Measurements from ENCODE around the gene CHAF1B. TPM values are rescaled to one million over a fixed set of nuclear protein-coding genes. Genes with fewer than 3 reads are reported as not detected.

The CHAF1B gene
- total and polyA plus RNA-seq, 10 of the 15 experiments (the other 5 are each of a cell fraction or from before 2014, with no cell fraction given): 5.9 to 31.5 (median 17.3) TPM

Small RNA genes lying within 50 kb of the gene (small RNA-seq; reads per million reads assigned to genes)
- gene ATP5MFP1: not detected

Other genes with a start within 250 kb of the CHAF1B start
- gene DOP1B, start 228.6 kb upstream of the CHAF1B start, total RNA-seq (2014; rRNA removed): 3.5 and 4.0 TPM in 2 replicates
- gene DOP1B, start 228.6 kb upstream of the CHAF1B start, total RNA-seq (2014; rRNA removed; fragmentation: Illumina TruSeq; extraction: Trizol): 3.8 and 4.3 TPM in 2 replicates
- gene DOP1B, start 228.6 kb upstream of the CHAF1B start, total RNA-seq (2021): 11.0 and 12.2 TPM in 2 replicates
- gene DOP1B, start 228.6 kb upstream of the CHAF1B start, polyA plus RNA-seq (2011; rRNA removed): 1.2 and 1.6 TPM in 2 replicates
- gene DOP1B, start 228.6 kb upstream of the CHAF1B start, polyA plus RNA-seq (2014; fragmentation: Illumina TruSeq; extraction: Trizol): 6.0 and 6.6 TPM in 2 replicates
- 1 to 10 TPM; 1.2 to 1.3 TPM for gene DOP1B, start 228.6 kb upstream of the CHAF1B start, polyA plus RNA-seq (2014; fragmentation: Nextera tagmentation; extraction: Ambion mirVana)
- 4.7 and 4.8 TPM in 2 replicates for gene DOP1B, start 228.6 kb upstream of the CHAF1B start, polyA plus RNA-seq (2014; rRNA removed)
- gene DOP1B, start 228.6 kb upstream of the CHAF1B start, polyA plus RNA-seq (2016; fragmentation: Nextera tagmentation; extraction: Ambion mirVana): 1 to 10 TPM; 5.6 to 6.3 TPM
- gene MORC3, start 65.2 kb upstream of the CHAF1B start, total RNA-seq (2014; rRNA removed): 18.7 and 20.5 TPM in 2 replicates
- gene MORC3, start 65.2 kb upstream of the CHAF1B start, total RNA-seq (2014; rRNA removed; fragmentation: Illumina TruSeq; extraction: Trizol): 29.9 and 31.6 TPM in 2 replicates
- 15.8 and 16.2 TPM in 2 replicates for gene MORC3, start 65.2 kb upstream of the CHAF1B start, total RNA-seq (2021)
- 22.6 and 40.2 TPM in 2 replicates for gene MORC3, start 65.2 kb upstream of the CHAF1B start, polyA plus RNA-seq (2011; rRNA removed)
- 19.1 and 24.4 TPM in 2 replicates for gene MORC3, start 65.2 kb upstream of the CHAF1B start, polyA plus RNA-seq (2014; fragmentation: Illumina TruSeq; extraction: Trizol)
- gene MORC3, start 65.2 kb upstream of the CHAF1B start, polyA plus RNA-seq (2014; fragmentation: Nextera tagmentation; extraction: Ambion mirVana): 1 to 10 TPM; 5.5 to 7.1 TPM
- gene MORC3, start 65.2 kb upstream of the CHAF1B start, polyA plus RNA-seq (2014; rRNA removed): 13.1 and 16.8 TPM in 2 replicates
- 10 to 100 TPM; 13.1 to 15.2 TPM for gene MORC3, start 65.2 kb upstream of the CHAF1B start, polyA plus RNA-seq (2016; fragmentation: Nextera tagmentation; extraction: Ambion mirVana)
- gene CLDN14, start 94.7 kb downstream of the CHAF1B start, total RNA-seq (2014; rRNA removed): 8.2 and 19.4 TPM in 2 replicates
- gene CLDN14, start 94.7 kb downstream of the CHAF1B start, total RNA-seq (2014; rRNA removed; fragmentation: Illumina TruSeq; extraction: Trizol): 2.7 and 3.4 TPM in 2 replicates
- gene CLDN14, start 94.7 kb downstream of the CHAF1B start, total RNA-seq (2021): 9.6 and 11.2 TPM in 2 replicates
- 3.4 and 3.7 TPM in 2 replicates for gene CLDN14, start 94.7 kb downstream of the CHAF1B start, polyA plus RNA-seq (2011; rRNA removed)
- gene CLDN14, start 94.7 kb downstream of the CHAF1B start, polyA plus RNA-seq (2014; fragmentation: Illumina TruSeq; extraction: Trizol): 1.1 and 2.8 TPM in 2 replicates
- 1 to 10 TPM in 1 of 2 experiments, under 1 TPM in 1; 0.90 to 3.3 TPM for gene CLDN14, start 94.7 kb downstream of the CHAF1B start, polyA plus RNA-seq (2014; fragmentation: Nextera tagmentation; extraction: Ambion mirVana)
- 14.3 and 15.2 TPM in 2 replicates for gene CLDN14, start 94.7 kb downstream of the CHAF1B start, polyA plus RNA-seq (2014; rRNA removed)
- gene CLDN14, start 94.7 kb downstream of the CHAF1B start, polyA plus RNA-seq (2016; fragmentation: Nextera tagmentation; extraction: Ambion mirVana): 10 to 100 TPM; 14.7 to 18.6 TPM

Measured in GM12878 (cell line).